HepG2 (cell line): ENCODE data around the gene RNASE13. TPM values are rescaled to one million over a fixed set of nuclear protein-coding genes. Genes with fewer than 3 reads are reported as not detected.

Source experiments
- BRCA1 ChIP-seq: sonication (generic); formaldehyde crosslinking; IDR thresholded peaks from 2 replicates; pipeline ENCODE4 v1.4.0; 2020; ENCODE audit warnings: missing genetic modification reagents
- MAF1 ChIP-seq: sonication (generic); formaldehyde crosslinking; IDR thresholded peaks from 2 replicates; pipeline ENCODE4 v1.5.0; 2020; ENCODE audit warnings: missing genetic modification reagents, borderline replicate concordance
- NFYB ChIP-seq: sonication (generic); formaldehyde crosslinking; IDR thresholded peaks from 2 replicates; pipeline ENCODE4 v1.4.0; 2020; ENCODE audit warnings: missing genetic modification reagents
- NFYC ChIP-seq: IDR thresholded peaks from 2 replicates; pipeline ENCODE4 v1.6.1; 2016; ENCODE audit warnings: missing genetic modification reagents, missing compliant biosample characterization
- ZNF205 ChIP-seq: IDR thresholded peaks from 2 replicates; pipeline ENCODE4 v1.6.1; 2018; ENCODE audit warnings: missing biosample characterization, missing genetic modification reagents
- ZNF883 ChIP-seq: sonication (generic); formaldehyde crosslinking; IDR thresholded peaks from 2 replicates; pipeline ENCODE4 v1.5.1; 2020; ENCODE audit warnings: mild to moderate bottlenecking, missing genetic modification reagents; ENCODE audit errors: not compliant biosample characterization
- polyA plus RNA-seq, 8 experiments: library from polyadenylated mRNA; depleted of rRNA in 3 of 8; stranded (reverse) in 7 of 8; unstranded in 1 of 8; fragments of >200 nt; fragmentation: Illumina TruSeq in 4 of 8; extraction: Trizol in 4 of 8; gene quantifications; 2 replicates each; pipeline versions ENCODE4 v1.2.1 to v1.2.3, GENCODE V29; 2011 to 2016; ENCODE audit warnings: low read depth in 4 of 8, missing spikeins in 1 of 8, mixed read lengths in 1 of 8; ENCODE audit not compliant: insufficient read depth in 1 of 8
- total RNA-seq, 5 experiments: library from RNA; depleted of rRNA; stranded (reverse); fragments of >200 nt; fragmentation: Illumina TruSeq; extraction: Trizol; gene quantifications; 2 replicates each; pipeline ENCODE4 v1.2.3, GENCODE V29; 2016; ENCODE audit warnings: low read depth in 1 of 5
- TF ChIP-seq, protein P1 (sequence below): sonication (generic); formaldehyde crosslinking; IDR thresholded peaks from 2 replicates; pipeline ENCODE4 v1.4.0; 2020; ENCODE audit warnings: missing genetic modification reagents
- TF ChIP-seq, protein P2 (sequence below): sonication (generic); formaldehyde crosslinking; IDR thresholded peaks from 2 replicates; pipeline ENCODE4 v1.4.0; 2020; ENCODE audit warnings: missing genetic modification reagents, borderline replicate concordance
- TF ChIP-seq, protein P3 (sequence below): sonication (generic); formaldehyde crosslinking; conservative IDR thresholded peaks from 2 replicates; pipeline ENCODE4 v1.8.1; 2023; ENCODE audit warnings: missing genetic modification reagents

RNASE13 gene
- total and polyA plus RNA-seq, 2 of the 13 experiments (the other 11 are each of a cell fraction or from before 2014, with no cell fraction given): 1.0 TPM; not detected in 1

- TF ChIP-seq, protein P1, sequence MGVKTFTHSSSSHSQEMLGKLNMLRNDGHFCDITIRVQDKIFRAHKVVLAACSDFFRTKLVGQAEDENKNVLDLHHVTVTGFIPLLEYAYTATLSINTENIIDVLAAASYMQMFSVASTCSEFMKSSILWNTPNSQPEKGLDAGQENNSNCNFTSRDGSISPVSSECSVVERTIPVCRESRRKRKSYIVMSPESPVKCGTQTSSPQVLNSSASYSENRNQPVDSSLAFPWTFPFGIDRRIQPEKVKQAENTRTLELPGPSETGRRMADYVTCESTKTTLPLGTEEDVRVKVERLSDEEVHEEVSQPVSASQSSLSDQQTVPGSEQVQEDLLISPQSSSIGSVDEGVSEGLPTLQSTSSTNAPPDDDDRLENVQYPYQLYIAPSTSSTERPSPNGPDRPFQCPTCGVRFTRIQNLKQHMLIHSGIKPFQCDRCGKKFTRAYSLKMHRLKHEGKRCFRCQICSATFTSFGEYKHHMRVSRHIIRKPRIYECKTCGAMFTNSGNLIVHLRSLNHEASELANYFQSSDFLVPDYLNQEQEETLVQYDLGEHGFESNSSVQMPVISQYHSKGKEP (CRISPR knock-in tag): no peak
- TF ChIP-seq, protein P2, sequence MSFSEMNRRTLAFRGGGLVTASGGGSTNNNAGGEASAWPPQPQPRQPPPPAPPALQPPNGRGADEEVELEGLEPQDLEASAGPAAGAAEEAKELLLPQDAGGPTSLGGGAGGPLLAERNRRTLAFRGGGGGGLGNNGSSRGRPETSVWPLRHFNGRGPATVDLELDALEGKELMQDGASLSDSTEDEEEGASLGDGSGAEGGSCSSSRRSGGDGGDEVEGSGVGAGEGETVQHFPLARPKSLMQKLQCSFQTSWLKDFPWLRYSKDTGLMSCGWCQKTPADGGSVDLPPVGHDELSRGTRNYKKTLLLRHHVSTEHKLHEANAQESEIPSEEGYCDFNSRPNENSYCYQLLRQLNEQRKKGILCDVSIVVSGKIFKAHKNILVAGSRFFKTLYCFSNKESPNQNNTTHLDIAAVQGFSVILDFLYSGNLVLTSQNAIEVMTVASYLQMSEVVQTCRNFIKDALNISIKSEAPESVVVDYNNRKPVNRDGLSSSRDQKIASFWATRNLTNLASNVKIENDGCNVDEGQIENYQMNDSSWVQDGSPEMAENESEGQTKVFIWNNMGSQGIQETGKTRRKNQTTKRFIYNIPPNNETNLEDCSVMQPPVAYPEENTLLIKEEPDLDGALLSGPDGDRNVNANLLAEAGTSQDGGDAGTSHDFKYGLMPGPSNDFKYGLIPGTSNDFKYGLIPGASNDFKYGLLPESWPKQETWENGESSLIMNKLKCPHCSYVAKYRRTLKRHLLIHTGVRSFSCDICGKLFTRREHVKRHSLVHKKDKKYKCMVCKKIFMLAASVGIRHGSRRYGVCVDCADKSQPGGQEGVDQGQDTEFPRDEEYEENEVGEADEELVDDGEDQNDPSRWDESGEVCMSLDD (CRISPR knock-in tag): no peak
- no peak for TF ChIP-seq NFYB
- no peak for TF ChIP-seq BRCA1 (CRISPR knock-in tag)
- no peak for TF ChIP-seq NFYC (CRISPR knock-in tag)
- peak; percentile 28 for TF ChIP-seq ZNF883 (CRISPR knock-in tag)
- TF ChIP-seq ZNF205 (CRISPR knock-in tag): no peak
- TF ChIP-seq MAF1: no peak
- TF ChIP-seq, protein P3, sequence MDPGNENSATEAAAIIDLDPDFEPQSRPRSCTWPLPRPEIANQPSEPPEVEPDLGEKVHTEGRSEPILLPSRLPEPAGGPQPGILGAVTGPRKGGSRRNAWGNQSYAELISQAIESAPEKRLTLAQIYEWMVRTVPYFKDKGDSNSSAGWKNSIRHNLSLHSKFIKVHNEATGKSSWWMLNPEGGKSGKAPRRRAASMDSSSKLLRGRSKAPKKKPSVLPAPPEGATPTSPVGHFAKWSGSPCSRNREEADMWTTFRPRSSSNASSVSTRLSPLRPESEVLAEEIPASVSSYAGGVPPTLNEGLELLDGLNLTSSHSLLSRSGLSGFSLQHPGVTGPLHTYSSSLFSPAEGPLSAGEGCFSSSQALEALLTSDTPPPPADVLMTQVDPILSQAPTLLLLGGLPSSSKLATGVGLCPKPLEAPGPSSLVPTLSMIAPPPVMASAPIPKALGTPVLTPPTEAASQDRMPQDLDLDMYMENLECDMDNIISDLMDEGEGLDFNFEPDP (CRISPR knock-in tag): 0 out of 2 replicates have a peak, but pooled peaks have one; percentile 40
- TF ChIP-seq, all 625 proteins: peak for 15
These were observed 38.3 kb upstream of the RNASE13 start (continued) for GRCh38 chr14:21072781-21073339.
